Measurements from ENCODE around the gene ACYP1. TPM values are rescaled to one million over a fixed set of nuclear protein-coding genes. Genes with fewer than 3 reads are reported as not detected.

The ACYP1 gene
- polyA plus RNA-seq, 3 donors, result 2.8 to 11.8 (median 4.3) TPM

DNA sequence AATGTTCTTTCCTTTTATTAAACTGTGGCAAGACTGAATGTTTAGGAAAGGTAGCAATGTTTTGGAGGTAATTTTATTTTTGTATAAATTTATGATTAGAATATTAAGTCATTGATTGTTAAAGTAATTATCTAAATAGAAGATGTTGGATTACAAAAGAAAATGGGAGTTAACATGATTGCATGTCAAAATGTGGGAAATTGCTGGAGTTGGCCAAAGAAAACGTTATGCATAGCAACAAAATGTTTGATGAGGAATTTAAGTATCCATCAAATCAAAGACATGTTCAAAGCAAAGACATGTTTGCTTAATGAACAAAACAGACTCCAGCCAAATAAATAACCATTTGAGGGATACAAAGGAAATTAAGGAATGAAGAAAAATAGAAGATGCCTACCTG lies 9.4 kb downstream of the ACYP1 start:
- no peaks in the 10 kb centered on the region for H4K20me1 ChIP-seq (ENCODE audit: insufficient read depth, low read length)
- no peak overlapping the region for H3K4me3 Mint-ChIP-seq
- peaks cover 3% of the 10 kb centered on the region for H3K79me2 ChIP-seq (ENCODE audit: insufficient read depth, low read length)
- H3K9me3 ChIP-seq (replicated peaks in 1 of 2; ENCODE audit: control insufficient read depth in 1 of 2, insufficient read depth in 1 of 2, low read length in 2 of 2), result no peaks in the 10 kb centered on the region
- no peak overlapping the region for H3K27ac Mint-ChIP-seq
- peaks cover 9 to 22% of the 10 kb centered on the region in 2 donors for H3K36me3 Mint-ChIP-seq
- no peaks in the 10 kb centered on the region for H3K9me3 Mint-ChIP-seq
- no peak overlapping the region for H3K9ac ChIP-seq (ENCODE audit: insufficient read depth, low read length, poor library complexity, severe bottlenecking)
- H3K27ac ChIP-seq (ENCODE audit: low read depth in 1 of 2, low read length in 2 of 2), result no peak overlapping the region
- WGBS (ENCODE audit: insufficient coverage), result no CpG with 5 or more reads among the region's 1 CpG
- no peak for TF ChIP-seq CTCF (IDR thresholded peaks at IDR 0.05)
- no peak for DNase-seq
- H2AFZ ChIP-seq (ENCODE audit: insufficient read depth, low read depth, low read length, poor library complexity, severe bottlenecking), result no peak overlapping the region
- no peaks in the 10 kb centered on the region for H3K36me3 ChIP-seq (replicated peaks in 1 of 2; ENCODE audit: control insufficient read depth in 1 of 2, insufficient read depth in 2 of 2, low read length in 2 of 2)
- intact Hi-C loops (cut with micrococcal nuclease), result no loop called here
- peaks cover 32% of the 10 kb centered on the region for H3K4me1 Mint-ChIP-seq
- H3K4me3 ChIP-seq (replicated peaks in 1 of 3; ENCODE audit: low read depth in 2 of 3, low read length in 3 of 3), result no peak overlapping the region
- no peak overlapping the region for H3K4me2 ChIP-seq (replicated peaks; ENCODE audit: extremely low read depth, low read length, poor library complexity, severe bottlenecking)
- no peaks in the 10 kb centered on the region for H3K27me3 Mint-ChIP-seq (ENCODE audit: low read depth in 3 of 3)
- H3K4me1 ChIP-seq (ENCODE audit: control insufficient read depth in 1 of 2, insufficient read depth in 2 of 2, low read length in 2 of 2), result peaks cover 17 to 34% of the 10 kb centered on the region in 2 donors
- H3K27me3 ChIP-seq (ENCODE audit: control insufficient read depth in 2 of 2, insufficient read depth in 2 of 2, low read length in 2 of 2), result no peaks in the 10 kb centered on the region

- no peak overlapping the region for H3K4me2 ChIP-seq (replicated peaks; ENCODE audit: extremely low read depth, low read length, poor library complexity, severe bottlenecking)
- intact Hi-C loops (cut with micrococcal nuclease), result no loop called here
- H3K27ac ChIP-seq (ENCODE audit: low read depth in 1 of 2, low read length in 2 of 2), result no peak overlapping the region
- peaks cover 8% of the 10 kb centered on the region for H3K79me2 ChIP-seq (ENCODE audit: insufficient read depth, low read length)
- no peak for DNase-seq
- Mint-ChIP-seq H3K4me1 (peaks cover 40% of the 10 kb centered on the region), H3K4me3 (no peak overlapping the region), H3K27ac (peak overlapping the region in 1 of 7 donors; percentile 7), H3K9me3 (no peaks in the 10 kb centered on the region), H3K36me3 (peaks cover 6 to 15% of the 10 kb centered on the region in 2 donors), H3K27me3 (ENCODE audit: low read depth in 3 of 3) (no peaks in the 10 kb centered on the region)
- H3K9ac ChIP-seq (ENCODE audit: insufficient read depth, low read length, poor library complexity, severe bottlenecking), result no peak overlapping the region
- no peak overlapping the region for H2AFZ ChIP-seq (ENCODE audit: insufficient read depth, low read depth, low read length, poor library complexity, severe bottlenecking)
- no peak for TF ChIP-seq CTCF (IDR thresholded peaks at IDR 0.05)
- no peaks in the 10 kb centered on the region for H3K9me3 ChIP-seq (replicated peaks in 1 of 2; ENCODE audit: control insufficient read depth in 1 of 2, insufficient read depth in 1 of 2, low read length in 2 of 2)
- H4K20me1 ChIP-seq (ENCODE audit: insufficient read depth, low read length), result no peaks in the 10 kb centered on the region
- no peak overlapping the region for H3K4me3 ChIP-seq (replicated peaks in 1 of 3; ENCODE audit: low read depth in 2 of 3, low read length in 3 of 3)
- H3K27me3 ChIP-seq (ENCODE audit: control insufficient read depth in 2 of 2, insufficient read depth in 2 of 2, low read length in 2 of 2), result no peaks in the 10 kb centered on the region
- H3K36me3 ChIP-seq (replicated peaks in 1 of 2; ENCODE audit: control insufficient read depth in 1 of 2, insufficient read depth in 2 of 2, low read length in 2 of 2), result no peaks in the 10 kb centered on the region
- H3K4me1 ChIP-seq (ENCODE audit: control insufficient read depth in 1 of 2, insufficient read depth in 2 of 2, low read length in 2 of 2), result peaks cover 25 to 41% of the 10 kb centered on the region in 2 donors
- WGBS (ENCODE audit: insufficient coverage), result 71% methylated on average over 1 of the region's 5 CpGs
Observed at GRCh38 chr14:75053396-75054291, 10.2 kb downstream of the ACYP1 start.
